HuH-7 (cell line): Measurements from ENCODE around the gene CD37.
A peak's percentile ranks its signal among the peaks of the same experiment; 100 is the strongest.

Experiments
- DNase-seq: peaks from one replicate; pipeline ENCODE4 v3.0.0; 2011; ENCODE audit warnings: low spot score

Gene CD37

GRCh38 chr19:49378512-49378911, 43.3 kb downstream of the CD37 start:
- no peak for DNase-seq

- DNase-seq: no peak
These were observed 45.2 kb downstream of the CD37 start for GRCh38 chr19:49380391-49380790.

- DNase-seq: no peak
These were observed 47.4 kb downstream of the CD37 start for GRCh38 chr19:49382639-49383038.

- DNase-seq: no peak
These were observed 48.4 kb downstream of the CD37 start for GRCh38 chr19:49383599-49383998.

GRCh38 chr19:49387936-49388372, 52.7 kb downstream of the CD37 start, which contains the start of gene KASH5:
Gene KASH5, plus strand, starts transcription at chr19:49388249. Its CDS starts 2,635 bp downstream, at chr19:49390884.
- DNase-seq: peak; percentile 42

GRCh38 chr19:49389406-49389805, 54.2 kb downstream of the CD37 start:
- no peak for DNase-seq
